Hepatocyte (in vitro differentiated cells): Measurements from ENCODE around the gene ADAMTS4. TPM values are rescaled to one million over a fixed set of nuclear protein-coding genes. Genes with fewer than 3 reads are reported as not detected.

ENCODE experiments used
- DNase-seq: peaks from one replicate; pipeline ENCODE4 v3.0.0-alpha.2; 2016; ENCODE audit warnings: low spot score
- H2AFZ ChIP-seq: fragments of 200-600 bp; sonication (generic); 2 replicates; pipeline ENCODE4 v1.6.0; 2016; ENCODE audit warnings: antibody characterized with exemption, mild to moderate bottlenecking
- H3K27ac ChIP-seq: fragments of 200-600 bp; sonication (generic); 2 replicates; pipeline ENCODE4 v1.5.1; 2016; ENCODE audit warnings: mild to moderate bottlenecking
- H3K27me3 ChIP-seq: fragments of 200-600 bp; sonication (generic); 2 replicates; pipeline ENCODE4 v1.6.1; 2016
- H3K36me3 ChIP-seq: fragments of 200-600 bp; sonication (generic); replicated peaks from 2 replicates; pipeline ENCODE4 v1.5.1; 2016; ENCODE audit warnings: low read depth; ENCODE audit not compliant: insufficient read depth
- H3K4me1 ChIP-seq: fragments of 200-600 bp; sonication (generic); 2 replicates; pipeline ENCODE4 v1.5.1; 2016; ENCODE audit warnings: mild to moderate bottlenecking, moderate library complexity; ENCODE audit not compliant: insufficient read depth
- H3K4me2 ChIP-seq: fragments of 200-600 bp; sonication (generic); 2 replicates; pipeline ENCODE4 v1.6.0; 2016
- H3K4me3 ChIP-seq: fragments of 200-600 bp; sonication (generic); 2 replicates; pipeline ENCODE4 v1.5.1; 2016; ENCODE audit warnings: mild to moderate bottlenecking
- H3K79me2 ChIP-seq: fragments of 200-600 bp; sonication (generic); 2 replicates; pipeline ENCODE4 v1.6.0; 2017; ENCODE audit warnings: mild to moderate bottlenecking
- H3K9me2 ChIP-seq: fragments of 200-600 bp; sonication (generic); replicated peaks from 2 replicates; pipeline ENCODE4 v1.6.0; 2017; ENCODE audit warnings: mild to moderate bottlenecking; ENCODE audit not compliant: insufficient read depth
- H3K9me3 ChIP-seq: fragments of 200-600 bp; sonication (generic); 2 replicates; pipeline ENCODE4 v1.5.1; 2016; ENCODE audit warnings: low read depth, mild to moderate bottlenecking
- H4K20me1 ChIP-seq: fragments of 200-600 bp; sonication (generic); 2 replicates; pipeline ENCODE4 v1.6.0; 2016; ENCODE audit warnings: mild to moderate bottlenecking; ENCODE audit not compliant: insufficient read depth, poor library complexity, severe bottlenecking
- CTCF ChIP-seq: fragments of 200-600 bp; sonication (generic); IDR thresholded peaks from 2 replicates; pipeline ENCODE4 v1.5.1; 2016; ENCODE audit warnings: antibody characterized with exemption, mild to moderate bottlenecking; ENCODE audit not compliant: poor library complexity
- EZH2 ChIP-seq: fragments of 200-600 bp; sonication (generic); IDR thresholded peaks from 2 replicates; pipeline ENCODE4 v1.6.1; 2016; ENCODE audit warnings: antibody characterized with exemption, mild to moderate bottlenecking, borderline replicate concordance
- EZH2phosphoT487 ChIP-seq: fragments of 200-600 bp; sonication (generic); IDR thresholded peaks from one replicate; pipeline ENCODE4 v1.6.1; 2018; ENCODE audit warnings: antibody characterized with exemption, mild to moderate bottlenecking, low read depth, moderate library complexity; ENCODE audit not compliant: unreplicated experiment, severe bottlenecking
- WGBS: methylation state at CpG from one replicate; pipeline ENCODE4 v1.1.6; 2016; ENCODE audit warnings: low lambda C conversion rate; ENCODE audit errors: missing lambda C conversion rate; 5-methylcytosine and 5-hydroxymethylcytosine counted together
- polyA plus RNA-seq: library from polyadenylated mRNA; unstranded; fragments of >200 nt; fragmentation: Nextera tagmentation; extraction: Ambion mirVana; gene quantifications from 2 replicates; pipeline ENCODE4 v1.2.1, GENCODE V29; 2016
- total RNA-seq: library from RNA; depleted of rRNA; stranded (reverse); fragments of >200 nt; gene quantifications from 2 replicates; pipeline ENCODE4 v1.2.3, GENCODE V29; 2014

Gene ADAMTS4
- total and polyA plus RNA-seq, 2 experiments from 2014 or later: 2.3 to 6.1 TPM

- no peak overlapping the region for H3K4me2 ChIP-seq
- H3K27ac ChIP-seq: no peak overlapping the region
- no peaks in the 10 kb centered on the region for H4K20me1 ChIP-seq
- H3K9me3 ChIP-seq: no peaks in the 10 kb centered on the region
- no peak for DNase-seq
- no peaks in the 10 kb centered on the region for H3K36me3 ChIP-seq
- peaks cover 17% of the 10 kb centered on the region for H3K79me2 ChIP-seq
- H2AFZ ChIP-seq: no peak overlapping the region
- WGBS: 98% methylated on average over 11 of the region's 11 CpGs
- peaks cover 8% of the 10 kb centered on the region for H3K4me1 ChIP-seq
- H3K4me3 ChIP-seq: no peak overlapping the region
- TF ChIP-seq CTCF (no peak), EZH2 (no peak)
- H3K9me2 ChIP-seq: no peaks in the 10 kb centered on the region
- H3K27me3 ChIP-seq: no peaks in the 10 kb centered on the region
Measured at GRCh38 chr1:161174911-161175310, 23.9 kb downstream of the ADAMTS4 start.

GRCh38 chr1:161173711-161174110, 25.1 kb downstream of the ADAMTS4 start:
- no peak overlapping the region for H3K27ac ChIP-seq
- H3K79me2 ChIP-seq: peaks cover 17% of the 10 kb centered on the region
- no peaks in the 10 kb centered on the region for H3K36me3 ChIP-seq
- peaks cover 8% of the 10 kb centered on the region for H3K4me1 ChIP-seq
- no peaks in the 10 kb centered on the region for H3K9me3 ChIP-seq
- no peaks in the 10 kb centered on the region for H3K27me3 ChIP-seq
- no peak overlapping the region for H3K4me3 ChIP-seq
- TF ChIP-seq EZH2 (no peak), CTCF (no peak), EZH2phosphoT487 (no peak)
- H4K20me1 ChIP-seq: no peaks in the 10 kb centered on the region
- 99% methylated on average over 11 of the region's 11 CpGs for WGBS
- H3K9me2 ChIP-seq: no peaks in the 10 kb centered on the region
- H2AFZ ChIP-seq: no peak overlapping the region
- no peak for DNase-seq
- no peak overlapping the region for H3K4me2 ChIP-seq

- Histone ChIP-seq H3K79me2 (peaks cover 17% of the 10 kb centered on the region), H3K27me3 (no peaks in the 10 kb centered on the region), H3K4me2 (no peak overlapping the region), H3K4me1 (peaks cover 8% of the 10 kb centered on the region), H3K9me2 (no peaks in the 10 kb centered on the region), H3K27ac (no peak overlapping the region), H3K9me3 (no peaks in the 10 kb centered on the region), H4K20me1 (no peaks in the 10 kb centered on the region), H2AFZ (no peak overlapping the region), H3K36me3 (no peaks in the 10 kb centered on the region), H3K4me3 (no peak overlapping the region)
- TF ChIP-seq EZH2 (no peak), CTCF (no peak), EZH2phosphoT487 (no peak)
- no peak for DNase-seq
- 81% methylated on average over 3 of the region's 4 CpGs for WGBS
Measured at GRCh38 chr1:161172776-161173376, 26.0 kb downstream of the ADAMTS4 start.
